Lung (tissue), 12 donors: Measurements from ENCODE around the gene ZNF317. TPM values are rescaled to one million over a fixed set of nuclear protein-coding genes. Genes with fewer than 3 reads are reported as not detected.

ENCODE experiments used
- ATAC-seq: fragments of 200-7000 bp; cut with Tn5 transposase; one replicate; pipeline ENCODE4 v1.9.1; 2020; ENCODE audit warnings: moderate number of reproducible peaks; ENCODE audit not compliant: insufficient read depth, low FRiP score
- DNase-seq, 3 donors: peaks; one replicate each; pipeline ENCODE4 v3.0.0-alpha.2; 2013 to 2017
- H3K27ac ChIP-seq, 2 donors: one replicate each; pipeline ENCODE4 v1.5.1; 2013; ENCODE audit warnings: mild to moderate bottlenecking in 2 of 2, moderate library complexity in 2 of 2, control low read depth in 1 of 2, inconsistent platforms in 1 of 2, low read depth in 1 of 2, low read length in 1 of 2
- H3K27me3 ChIP-seq, 3 donors: one replicate each; pipeline ENCODE4 v1.5.1; 2013; ENCODE audit warnings: low read length in 2 of 3; ENCODE audit not compliant: control insufficient read depth in 3 of 3, insufficient read depth in 3 of 3
- H3K36me3 ChIP-seq, 4 donors: one replicate each; pipeline ENCODE4 v1.5.1; 2013; ENCODE audit warnings: low read length in 4 of 4, mild to moderate bottlenecking in 1 of 4, moderate library complexity in 1 of 4; ENCODE audit not compliant: control insufficient read depth in 4 of 4, insufficient read depth in 4 of 4
- H3K4me1 ChIP-seq, 5 donors: one replicate each; pipeline ENCODE4 v1.5.1; 2013; ENCODE audit warnings: low read length in 5 of 5, mild to moderate bottlenecking in 2 of 5, moderate library complexity in 1 of 5; ENCODE audit not compliant: control insufficient read depth in 5 of 5, insufficient read depth in 5 of 5
- H3K4me3 ChIP-seq: one replicate; pipeline ENCODE4 v1.5.1; 2013; ENCODE audit warnings: mild to moderate bottlenecking, control low read depth, moderate library complexity
- H3K9ac ChIP-seq, 2 donors: one replicate each; pipeline ENCODE4 v1.5.1; 2013; ENCODE audit warnings: low read length in 2 of 2, control low read depth in 1 of 2; ENCODE audit not compliant: insufficient read depth in 1 of 2
- H3K9me3 ChIP-seq, 4 donors: one replicate each; pipeline ENCODE4 v1.5.1; 2013; ENCODE audit warnings: low read length in 3 of 4, mild to moderate bottlenecking in 1 of 4, moderate library complexity in 1 of 4; ENCODE audit not compliant: control insufficient read depth in 4 of 4, insufficient read depth in 3 of 4
- CTCF ChIP-seq: IDR thresholded peaks from 2 replicates; pipeline ENCODE4 v1.5.1; 2012; ENCODE audit warnings: mild to moderate bottlenecking; ENCODE audit errors: control extremely low read depth, extremely low read depth
- WGBS, 2 donors: extraction: QIAGEN DNeasy Blood & Tissue Kit; methylation state at CpG; one replicate each; pipeline ENCODE4 v1.1.7; 2013; 5-methylcytosine and 5-hydroxymethylcytosine counted together
- polyA plus RNA-seq, 2 donors: library from polyadenylated mRNA; stranded (reverse); fragments of 200-250 nt; gene quantifications; one replicate each; pipeline ENCODE4 v1.2.1, GENCODE V29; 2013
- total RNA-seq, 2 donors: library from RNA; depleted of rRNA in 1 of 2; stranded (reverse); fragments of >200 nt in 1 of 2; gene quantifications; one replicate each; pipeline ENCODE4 v1.2.1, GENCODE V29; 2014 to 2021
- donor health status: control.
- donor health status: control.
- donor health status: Bipolar disorder and iron deficiency.
- donor health status: healthy.
- donor health status: DM: yes; HTN: yes; CAD: no.

ZNF317 gene
- total and polyA plus RNA-seq, 4 donors: 14.7 to 35.2 (median 28.8) TPM

- H3K4me3 ChIP-seq: no peak overlapping the region
- ATAC-seq (no peak), DNase-seq (no peak)
- no peak overlapping the region for H3K27ac ChIP-seq
- H3K36me3 ChIP-seq: peaks cover 4 to 41% (median 20%) of the 10 kb centered on the region in 4 donors
- peaks cover 1 to 33% (median 12%) of the 10 kb centered on the region in 4 donors for H3K9me3 ChIP-seq
- 98 to 100% methylated on average over 5 of the region's 5 CpGs for WGBS, 2 donors
- peaks cover 0 to 11% (median 0%) of the 10 kb centered on the region in 5 donors for H3K4me1 ChIP-seq
- no peaks in the 10 kb centered on the region for H3K27me3 ChIP-seq
- no peak overlapping the region for H3K9ac ChIP-seq
- TF ChIP-seq CTCF: no peak
Measured at GRCh38 chr19:9150650-9151049, 10.5 kb downstream of the ZNF317 start.

- Histone ChIP-seq H3K27ac (no peak overlapping the region), H3K27me3 (no peaks in the 10 kb centered on the region), H3K9ac (no peak overlapping the region), H3K9me3 (peaks cover 0 to 39% (median 10%) of the 10 kb centered on the region in 4 donors), H3K4me1 (peaks cover 0 to 11% (median 0%) of the 10 kb centered on the region in 5 donors), H3K36me3 (peaks cover 8 to 48% (median 27%) of the 10 kb centered on the region in 4 donors), H3K4me3 (no peak overlapping the region)
- ATAC-seq (no peak), DNase-seq (no peak)
- WGBS, 2 donors: 91 to 96% methylated on average over 5 of the region's 5 CpGs
- TF ChIP-seq CTCF: no peak
Measured at GRCh38 chr19:9151367-9151766, 11.2 kb downstream of the ZNF317 start.

- Histone ChIP-seq H3K27ac (no peak overlapping the region), H3K4me1 (peaks cover 0 to 1% (median 0%) of the 10 kb centered on the region in 5 donors), H3K36me3 (peaks cover 43 to 73% (median 50%) of the 10 kb centered on the region in 4 donors), H3K9me3 (peaks cover 0 to 53% (median 15%) of the 10 kb centered on the region in 4 donors), H3K4me3 (no peak overlapping the region), H3K9ac (no peak overlapping the region), H3K27me3 (no peaks in the 10 kb centered on the region)
- WGBS, 2 donors: 95 to 96% methylated on average over 4 of the region's 4 CpGs
- no peak for TF ChIP-seq CTCF
- no peak for ATAC-seq
- DNase-seq: no peak
Measured at GRCh38 chr19:9155591-9155990, 15.4 kb downstream of the ZNF317 start.

GRCh38 chr19:9156304-9156703 is 16.1 kb downstream of the ZNF317 start:
- H3K9me3 ChIP-seq: peaks cover 0 to 58% (median 21%) of the 10 kb centered on the region in 4 donors
- no peak overlapping the region for H3K27ac ChIP-seq

More at GRCh38 chr19:9156304-9156703, 16.1 kb downstream of the ZNF317 start:
- ATAC-seq (no peak), DNase-seq (no peak)
- Histone ChIP-seq H3K4me1 (no peaks in the 10 kb centered on the region), H3K9ac (no peak overlapping the region), H3K36me3 (peaks cover 50 to 80% (median 57%) of the 10 kb centered on the region in 4 donors), H3K4me3 (no peak overlapping the region), H3K27me3 (no peaks in the 10 kb centered on the region)
- TF ChIP-seq CTCF: no peak
- WGBS, 2 donors: 85 to 94% methylated on average over 1 of the region's 1 CpG
